ENCODE measurements around the gene P3H1.
"Not testable (repeated sequence)": the region's sequence is repeated elsewhere in the genome, so short reads cannot be mapped to it uniquely, and the experiment has no call there.

Gene P3H1

GRCh38 chr1:42730002-42730401 is 36.8 kb downstream of the P3H1 start:
- no peak for DNase-seq

- not testable (repeated sequence) for DNase-seq
Measured at GRCh38 chr1:42725820-42726219, 41.0 kb downstream of the P3H1 start.

- no peak for DNase-seq
Measured at GRCh38 chr1:42723511-42723910, 43.3 kb downstream of the P3H1 start.

- not testable (repeated sequence) for DNase-seq
Measured at GRCh38 chr1:42722403-42722802, 44.4 kb downstream of the P3H1 start.

GRCh38 chr1:42721926-42722325 is 44.9 kb downstream of the P3H1 start:
- DNase-seq: no peak

GRCh38 chr1:42720868-42721267 is 46.0 kb downstream of the P3H1 start:
- no peak for DNase-seq

- DNase-seq: not testable (repeated sequence)
Measured at GRCh38 chr1:42714441-42714840, 52.4 kb downstream of the P3H1 start.

GRCh38 chr1:42713293-42713692 is 53.5 kb downstream of the P3H1 start:
- no peak for DNase-seq

GRCh38 chr1:42712808-42713207 is 54.0 kb downstream of the P3H1 start:
- DNase-seq: not testable (repeated sequence)

- no peak for DNase-seq
Measured at GRCh38 chr1:42703888-42704464, 62.9 kb downstream of the P3H1 start.

- no peak for DNase-seq
Measured at GRCh38 chr1:42700006-42700405, 66.8 kb downstream of the P3H1 start.

- no peak for DNase-seq
Measured at GRCh38 chr1:42698081-42698813, 68.6 kb downstream of the P3H1 start.
